ENCODE results near the gene MYB.

MYB gene

DNA sequence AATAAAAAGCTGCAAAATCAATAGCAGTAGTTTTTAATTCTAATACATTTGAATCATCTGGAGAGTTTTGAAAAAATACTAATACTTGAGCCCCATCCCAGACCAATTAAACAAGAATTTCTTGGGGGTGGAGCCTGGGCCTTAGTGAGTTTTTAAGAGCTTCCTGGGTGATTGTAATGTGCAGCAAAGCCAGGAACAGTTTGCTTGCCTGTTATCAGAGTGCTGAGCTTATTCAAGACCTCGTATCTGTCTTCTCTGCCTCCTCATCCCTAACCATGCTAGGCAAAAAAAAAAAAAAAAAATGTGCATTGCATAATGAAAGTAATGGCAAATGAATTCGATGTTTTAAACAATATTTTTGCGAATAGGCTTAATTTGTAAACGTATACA, 36.4 kb upstream of the MYB start:
- POLR2A ChIA-PET = interaction anchor here (0.6 kb wide), 2 partner anchors 20 to 36 kb away, joined by 3 read pairs; partner anchors contain the start of gene MYB
- H3K4me3 ChIP-seq (ENCODE audit: control insufficient read depth in 1 of 7, extremely low read depth in 1 of 7, insufficient read depth in 4 of 7, low read depth in 2 of 7, low read length in 6 of 7) = no peak overlapping the region
- no peaks in the 10 kb centered on the region for H3K9me3 ChIP-seq (ENCODE audit: control extremely low read depth in 1 of 5, control insufficient read depth in 4 of 5, insufficient read depth in 2 of 5, low read depth in 1 of 5, low read length in 4 of 5)
- H3K36me3 ChIP-seq (ENCODE audit: control insufficient read depth in 4 of 4, insufficient read depth in 4 of 4, low read length in 3 of 4) = no peaks in the 10 kb centered on the region
- WGBS (ENCODE audit: insufficient coverage) = no CpG with 5 or more reads among the region's 4 CpGs
- CTCF ChIA-PET = interaction anchor here (0.6 to 3.7 kb wide), 27 partner anchors 8 to 338 kb away, joined by 3 to 29 read pairs (median 3); partner anchors contain the start of gene MYB
- H3K27me3 ChIP-seq (replicated peaks in 2 of 5; ENCODE audit: control insufficient read depth in 4 of 5, insufficient read depth in 5 of 5, low read length in 4 of 5) = no peaks in the 10 kb centered on the region
- H3K27ac ChIP-seq (ENCODE audit: insufficient read depth in 1 of 2, low read depth in 1 of 2, low read length in 2 of 2, poor library complexity in 1 of 2, severe bottlenecking in 2 of 2) = peak overlapping the region in 1 of 2 experiments; percentile 15
- DNase-seq = no peak
- peaks cover 7 to 40% (median 25%) of the 10 kb centered on the region in 4 experiments for H3K4me1 ChIP-seq (ENCODE audit: control extremely low read depth in 1 of 4, control insufficient read depth in 4 of 4, insufficient read depth in 4 of 4, low read length in 3 of 4)

DNA sequence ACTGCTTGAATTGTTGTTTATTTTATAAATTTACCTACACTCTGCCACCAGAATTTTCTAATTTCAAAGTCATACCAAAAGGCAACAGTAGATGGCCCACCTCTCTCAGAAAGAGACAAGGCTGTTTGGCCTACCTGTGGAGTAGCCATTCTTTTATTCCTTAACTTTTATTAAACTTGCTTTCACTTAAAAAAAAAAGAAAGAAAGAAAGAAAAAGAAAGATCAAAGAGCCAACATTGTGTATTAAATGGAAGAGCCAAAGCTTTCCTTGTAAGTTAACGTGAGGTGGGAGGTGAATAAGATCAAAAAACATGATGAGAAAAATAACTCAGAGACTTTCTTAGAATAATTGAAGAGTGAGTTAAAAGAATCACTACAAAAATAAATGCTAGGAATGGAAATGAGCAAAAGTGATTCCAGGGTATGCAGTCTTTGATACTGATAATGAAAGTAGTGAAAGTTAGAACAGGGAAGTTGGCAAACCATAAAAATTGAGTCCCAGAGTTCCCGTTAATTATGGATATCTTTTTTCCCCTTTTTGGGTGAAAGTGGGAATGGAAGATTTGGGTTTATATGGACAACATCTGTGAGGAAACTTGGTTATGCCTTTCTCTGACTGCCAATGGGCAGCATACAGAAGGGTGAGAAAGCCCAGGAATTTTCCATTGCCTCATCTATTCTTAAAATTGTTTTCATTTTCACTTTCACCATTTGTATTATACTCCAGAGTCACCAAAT, 35.9 kb upstream of the MYB start:
- Histone ChIP-seq H3K27ac (ENCODE audit: insufficient read depth in 1 of 2, low read depth in 1 of 2, low read length in 2 of 2, poor library complexity in 1 of 2, severe bottlenecking in 2 of 2) (peak overlapping the region; percentile 59 to 78), H3K27me3 (replicated peaks in 2 of 5; ENCODE audit: control insufficient read depth in 4 of 5, insufficient read depth in 5 of 5, low read length in 4 of 5) (no peaks in the 10 kb centered on the region), H3K4me3 (ENCODE audit: control insufficient read depth in 1 of 7, extremely low read depth in 1 of 7, insufficient read depth in 4 of 7, low read depth in 2 of 7, low read length in 6 of 7) (peak overlapping the region in 5 of 7 experiments; percentile 38 to 76 (median 55)), H3K9me3 (ENCODE audit: control extremely low read depth in 1 of 5, control insufficient read depth in 4 of 5, insufficient read depth in 2 of 5, low read depth in 1 of 5, low read length in 4 of 5) (no peaks in the 10 kb centered on the region), H3K4me1 (ENCODE audit: control extremely low read depth in 1 of 4, control insufficient read depth in 4 of 4, insufficient read depth in 4 of 4, low read length in 3 of 4) (peaks cover 7 to 40% (median 26%) of the 10 kb centered on the region in 4 experiments), H3K36me3 (ENCODE audit: control insufficient read depth in 4 of 4, insufficient read depth in 4 of 4, low read length in 3 of 4) (no peaks in the 10 kb centered on the region)
- POLR2A ChIA-PET = no interaction called here
- DNase-seq = peak; percentile 59 to 68 (median 68)
- 38% methylated on average over 2 of the region's 2 CpGs for WGBS (ENCODE audit: insufficient coverage)
- CTCF ChIA-PET = interaction anchor here (0.6 to 3.7 kb wide), 23 partner anchors 9 to 298 kb away, joined by 3 to 29 read pairs (median 4); partner anchors contain the start of gene MYB

DNA sequence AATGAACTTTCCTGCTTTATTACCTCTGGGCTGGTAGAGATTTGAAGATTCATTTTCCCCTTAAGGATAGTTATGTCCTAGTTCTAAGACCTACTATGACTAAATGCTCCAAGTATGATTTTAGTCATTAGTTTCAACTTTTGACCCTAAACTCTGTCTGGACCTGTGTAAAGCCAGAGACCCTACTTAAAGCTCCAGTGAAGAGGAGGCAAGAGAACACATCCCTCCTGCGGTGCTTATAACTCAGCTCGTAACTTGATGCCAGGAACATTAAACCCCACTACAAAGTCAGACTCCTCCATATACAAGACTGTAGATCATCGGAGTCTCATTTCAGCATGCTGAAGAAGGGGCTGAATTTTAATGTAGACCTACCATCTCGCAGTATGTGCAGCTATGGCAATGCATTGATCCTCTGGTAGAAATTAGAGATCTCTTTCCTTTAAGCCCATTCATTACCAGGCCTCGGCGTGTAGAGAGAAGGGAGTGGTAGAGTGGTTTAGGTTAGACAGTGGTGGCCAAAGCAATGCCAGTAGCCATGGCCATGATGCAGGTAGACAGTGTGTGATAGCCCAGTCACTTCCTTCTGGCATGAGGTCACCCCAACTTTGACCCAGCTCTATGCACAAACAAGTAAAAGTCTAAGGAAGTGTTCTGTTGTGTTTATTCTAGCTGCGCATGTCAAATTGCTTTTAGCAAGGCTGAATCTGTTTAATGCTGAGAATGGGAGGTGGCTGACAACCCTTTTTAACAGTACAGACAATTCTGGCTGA, 34.8 kb upstream of the MYB start:
- ChIA-PET POLR2A (no interaction called here), CTCF (interaction anchor here (1.0 to 3.6 kb wide), 7 partner anchors 12 to 276 kb away, joined by 3 to 22 read pairs (median 4); no protein-coding TSS in a partner anchor)
- WGBS (ENCODE audit: insufficient coverage) = 100% methylated on average over 3 of the region's 7 CpGs
- DNase-seq = no peak
- Histone ChIP-seq H3K4me1 (ENCODE audit: control extremely low read depth in 1 of 4, control insufficient read depth in 4 of 4, insufficient read depth in 4 of 4, low read length in 3 of 4) (peaks cover 7 to 40% (median 26%) of the 10 kb centered on the region in 4 experiments), H3K9me3 (ENCODE audit: control extremely low read depth in 1 of 5, control insufficient read depth in 4 of 5, insufficient read depth in 2 of 5, low read depth in 1 of 5, low read length in 4 of 5) (peaks cover 0 to 4% (median 0%) of the 10 kb centered on the region in 5 experiments), H3K4me3 (ENCODE audit: control insufficient read depth in 1 of 7, extremely low read depth in 1 of 7, insufficient read depth in 4 of 7, low read depth in 2 of 7, low read length in 6 of 7) (peak overlapping the region in 1 of 7 experiments; percentile 55), H3K27me3 (replicated peaks in 2 of 5; ENCODE audit: control insufficient read depth in 4 of 5, insufficient read depth in 5 of 5, low read length in 4 of 5) (no peaks in the 10 kb centered on the region), H3K27ac (ENCODE audit: insufficient read depth in 1 of 2, low read depth in 1 of 2, low read length in 2 of 2, poor library complexity in 1 of 2, severe bottlenecking in 2 of 2) (no peak overlapping the region), H3K36me3 (ENCODE audit: control insufficient read depth in 4 of 4, insufficient read depth in 4 of 4, low read length in 3 of 4) (no peaks in the 10 kb centered on the region)

DNA sequence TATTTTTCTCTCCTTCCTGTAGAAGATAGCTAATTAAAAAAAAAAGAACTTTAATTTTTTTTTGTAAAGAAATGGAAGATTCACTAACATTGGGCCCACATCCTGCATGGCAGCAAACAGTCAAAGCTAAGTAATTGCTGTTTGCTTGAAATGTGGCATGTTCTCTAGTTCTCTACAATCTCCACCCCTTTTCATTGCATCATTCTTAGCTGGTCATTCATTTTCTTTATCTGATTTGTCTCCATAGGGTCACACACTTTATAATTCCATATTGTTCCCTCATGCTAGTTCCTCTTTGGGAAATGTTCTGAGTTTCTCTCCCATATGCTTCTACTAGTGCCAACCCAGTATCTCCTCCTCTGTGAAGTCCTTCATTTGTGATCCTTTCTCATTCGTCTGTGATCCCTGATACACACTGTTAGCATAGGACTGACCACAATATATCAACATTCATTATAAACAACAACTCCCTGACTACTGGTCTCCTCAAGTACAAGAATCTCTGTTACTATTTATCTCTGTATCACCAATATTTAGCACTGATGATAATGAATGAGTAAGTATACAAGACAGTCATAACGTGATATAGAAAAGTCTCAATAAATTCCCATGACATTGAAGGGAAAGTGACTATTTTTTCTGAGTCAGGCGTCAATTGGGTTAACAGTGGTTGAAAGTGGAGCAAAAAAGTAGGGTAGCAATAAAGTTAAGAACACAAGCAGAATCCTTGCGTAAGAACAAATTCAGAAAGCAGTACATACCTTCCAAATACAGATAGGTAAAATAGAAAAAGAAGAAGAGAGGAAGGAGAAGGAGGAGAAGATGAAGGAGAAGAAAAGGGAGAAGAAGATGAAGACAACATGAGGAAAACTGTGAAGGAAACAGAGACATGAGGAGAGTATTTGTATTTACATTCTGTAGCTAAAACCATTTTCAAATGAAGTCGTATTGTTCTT, 33.2 kb upstream of the MYB start:
- ChIA-PET POLR2A (no interaction called here), CTCF (interaction anchor here (0.9 to 3.6 kb wide), 8 partner anchors 9 to 290 kb away, joined by 3 to 22 read pairs (median 4); no protein-coding TSS in a partner anchor)
- Histone ChIP-seq H3K4me3 (ENCODE audit: control insufficient read depth in 1 of 7, extremely low read depth in 1 of 7, insufficient read depth in 4 of 7, low read depth in 2 of 7, low read length in 6 of 7) (no peak overlapping the region), H3K4me1 (ENCODE audit: control extremely low read depth in 1 of 4, control insufficient read depth in 4 of 4, insufficient read depth in 4 of 4, low read length in 3 of 4) (peaks cover 7 to 40% (median 26%) of the 10 kb centered on the region in 4 experiments), H3K27me3 (replicated peaks in 2 of 5; ENCODE audit: control insufficient read depth in 4 of 5, insufficient read depth in 5 of 5, low read length in 4 of 5) (no peaks in the 10 kb centered on the region), H3K9me3 (ENCODE audit: control extremely low read depth in 1 of 5, control insufficient read depth in 4 of 5, insufficient read depth in 2 of 5, low read depth in 1 of 5, low read length in 4 of 5) (peaks cover 0 to 4% (median 0%) of the 10 kb centered on the region in 5 experiments), H3K27ac (ENCODE audit: insufficient read depth in 1 of 2, low read depth in 1 of 2, low read length in 2 of 2, poor library complexity in 1 of 2, severe bottlenecking in 2 of 2) (no peak overlapping the region), H3K36me3 (ENCODE audit: control insufficient read depth in 4 of 4, insufficient read depth in 4 of 4, low read length in 3 of 4) (no peaks in the 10 kb centered on the region)
- WGBS (ENCODE audit: insufficient coverage) = 100% methylated on average over 2 of the region's 5 CpGs
- DNase-seq = peak in 1 of 3 donors; percentile 29

DNA sequence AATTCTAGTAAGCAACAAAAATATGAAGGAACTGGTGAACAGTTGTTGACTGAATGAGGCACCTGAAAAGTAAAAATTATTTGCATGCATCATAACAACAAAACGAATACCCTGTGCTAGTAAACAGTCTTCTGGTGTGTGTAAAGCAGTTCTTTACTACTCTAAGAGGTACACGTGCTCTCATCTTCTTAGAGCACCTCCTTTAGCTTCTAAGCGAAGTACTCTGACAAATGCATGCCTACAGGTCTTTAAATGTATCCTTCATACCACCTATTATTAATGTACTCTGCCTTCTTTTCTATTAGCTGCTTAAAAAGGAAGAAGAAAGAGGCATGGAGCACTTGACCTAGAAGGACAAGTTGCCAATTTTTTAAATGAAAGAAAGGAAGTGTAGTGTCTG, 32.2 kb upstream of the MYB start:
- DNase-seq = no peak
- POLR2A ChIA-PET = no interaction called here
- peak overlapping the region in 1 of 2 experiments; percentile 43 for H3K27ac ChIP-seq (ENCODE audit: insufficient read depth in 1 of 2, low read depth in 1 of 2, low read length in 2 of 2, poor library complexity in 1 of 2, severe bottlenecking in 2 of 2)
- CTCF ChIA-PET = interaction anchor here (1.2 to 3.6 kb wide), 2 partner anchors 35 to 289 kb away, joined by 3 to 22 read pairs; no protein-coding TSS in a partner anchor
- peaks cover 0 to 4% (median 0%) of the 10 kb centered on the region in 5 experiments for H3K9me3 ChIP-seq (ENCODE audit: control extremely low read depth in 1 of 5, control insufficient read depth in 4 of 5, insufficient read depth in 2 of 5, low read depth in 1 of 5, low read length in 4 of 5)
- H3K36me3 ChIP-seq (ENCODE audit: control insufficient read depth in 4 of 4, insufficient read depth in 4 of 4, low read length in 3 of 4) = no peaks in the 10 kb centered on the region
- WGBS (ENCODE audit: insufficient coverage) = 50% methylated on average over 1 of the region's 3 CpGs
- H3K27me3 ChIP-seq (replicated peaks in 2 of 5; ENCODE audit: control insufficient read depth in 4 of 5, insufficient read depth in 5 of 5, low read length in 4 of 5) = no peaks in the 10 kb centered on the region
- peaks cover 7 to 40% (median 26%) of the 10 kb centered on the region in 4 experiments for H3K4me1 ChIP-seq (ENCODE audit: control extremely low read depth in 1 of 4, control insufficient read depth in 4 of 4, insufficient read depth in 4 of 4, low read length in 3 of 4)
- peak overlapping the region in 1 of 7 experiments; percentile 35 for H3K4me3 ChIP-seq (ENCODE audit: control insufficient read depth in 1 of 7, extremely low read depth in 1 of 7, insufficient read depth in 4 of 7, low read depth in 2 of 7, low read length in 6 of 7)

DNA sequence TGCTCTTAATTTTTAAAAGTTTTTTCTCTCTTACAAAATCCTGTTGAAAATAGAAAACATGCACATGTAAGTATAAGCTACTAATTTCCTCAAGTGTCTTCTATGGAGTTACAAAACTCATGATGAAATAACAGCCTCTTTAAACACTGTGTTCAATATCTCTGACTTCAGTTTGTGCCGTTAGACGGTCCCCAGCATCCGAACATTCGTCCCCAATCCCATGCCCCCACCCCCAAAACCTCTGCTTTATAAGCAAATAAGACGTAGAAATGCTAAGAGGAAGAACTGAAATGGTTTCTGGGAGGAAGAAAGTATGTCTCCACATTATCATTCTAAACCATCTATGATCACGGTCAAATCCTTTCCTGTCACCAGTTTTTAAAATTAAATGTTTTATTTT, 31.7 kb upstream of the MYB start:
- peaks cover 0 to 4% (median 0%) of the 10 kb centered on the region in 5 experiments for H3K9me3 ChIP-seq (ENCODE audit: control extremely low read depth in 1 of 5, control insufficient read depth in 4 of 5, insufficient read depth in 2 of 5, low read depth in 1 of 5, low read length in 4 of 5)
- no CpG with 5 or more reads among the region's 6 CpGs for WGBS (ENCODE audit: insufficient coverage)
- peak in 2 of 3 donors; percentile 24 to 39 for DNase-seq
- no peaks in the 10 kb centered on the region for H3K36me3 ChIP-seq (ENCODE audit: control insufficient read depth in 4 of 4, insufficient read depth in 4 of 4, low read length in 3 of 4)
- H3K27ac ChIP-seq (ENCODE audit: insufficient read depth in 1 of 2, low read depth in 1 of 2, low read length in 2 of 2, poor library complexity in 1 of 2, severe bottlenecking in 2 of 2) = peak overlapping the region in 1 of 2 experiments; percentile 43
- ChIA-PET CTCF (interaction anchor here (1.2 to 3.6 kb wide), 2 partner anchors 34 to 288 kb away, joined by 3 to 22 read pairs; no protein-coding TSS in a partner anchor), POLR2A (no interaction called here)
- H3K4me1 ChIP-seq (ENCODE audit: control extremely low read depth in 1 of 4, control insufficient read depth in 4 of 4, insufficient read depth in 4 of 4, low read length in 3 of 4) = peaks cover 7 to 36% (median 24%) of the 10 kb centered on the region in 4 experiments
- H3K27me3 ChIP-seq (replicated peaks in 2 of 5; ENCODE audit: control insufficient read depth in 4 of 5, insufficient read depth in 5 of 5, low read length in 4 of 5) = no peaks in the 10 kb centered on the region
- peak overlapping the region in 4 of 7 experiments; percentile 21 to 35 (median 24) for H3K4me3 ChIP-seq (ENCODE audit: control insufficient read depth in 1 of 7, extremely low read depth in 1 of 7, insufficient read depth in 4 of 7, low read depth in 2 of 7, low read length in 6 of 7)

Measured in common myeloid progenitor, CD34-positive (primary cell).